ENCODE data around the gene LRBA.

DNA sequence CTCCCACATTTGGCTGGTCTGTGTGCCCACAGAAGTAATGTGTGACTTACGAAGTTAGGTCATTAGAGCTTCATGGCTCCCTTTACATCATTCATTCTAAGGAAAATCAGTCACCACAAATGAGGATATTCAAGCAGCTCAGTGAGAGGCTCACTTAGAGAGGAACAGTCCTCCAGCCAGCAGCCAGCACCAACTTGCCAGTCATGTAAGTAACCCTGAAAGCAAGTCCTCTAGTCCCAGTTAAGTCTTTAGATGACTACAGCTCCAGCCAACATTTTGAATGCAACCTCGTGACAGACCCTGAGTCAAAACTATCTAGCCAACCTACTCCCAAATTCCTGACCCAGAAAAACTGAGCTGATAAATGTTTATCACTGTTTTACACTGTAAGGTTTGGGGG is 71.3 kb downstream of the LRBA start:
- TF ChIP-seq POLR2A (IDR thresholded peaks at IDR 0.05) = no peak
- TF ChIP-seq, protein P1, sequence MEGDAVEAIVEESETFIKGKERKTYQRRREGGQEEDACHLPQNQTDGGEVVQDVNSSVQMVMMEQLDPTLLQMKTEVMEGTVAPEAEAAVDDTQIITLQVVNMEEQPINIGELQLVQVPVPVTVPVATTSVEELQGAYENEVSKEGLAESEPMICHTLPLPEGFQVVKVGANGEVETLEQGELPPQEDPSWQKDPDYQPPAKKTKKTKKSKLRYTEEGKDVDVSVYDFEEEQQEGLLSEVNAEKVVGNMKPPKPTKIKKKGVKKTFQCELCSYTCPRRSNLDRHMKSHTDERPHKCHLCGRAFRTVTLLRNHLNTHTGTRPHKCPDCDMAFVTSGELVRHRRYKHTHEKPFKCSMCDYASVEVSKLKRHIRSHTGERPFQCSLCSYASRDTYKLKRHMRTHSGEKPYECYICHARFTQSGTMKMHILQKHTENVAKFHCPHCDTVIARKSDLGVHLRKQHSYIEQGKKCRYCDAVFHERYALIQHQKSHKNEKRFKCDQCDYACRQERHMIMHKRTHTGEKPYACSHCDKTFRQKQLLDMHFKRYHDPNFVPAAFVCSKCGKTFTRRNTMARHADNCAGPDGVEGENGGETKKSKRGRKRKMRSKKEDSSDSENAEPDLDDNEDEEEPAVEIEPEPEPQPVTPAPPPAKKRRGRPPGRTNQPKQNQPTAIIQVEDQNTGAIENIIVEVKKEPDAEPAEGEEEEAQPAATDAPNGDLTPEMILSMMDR (IDR thresholded peaks at IDR 0.05) = no peak
- TF ChIP-seq POLR2AphosphoS5 (IDR thresholded peaks at IDR 0.05) = no peak
- TF ChIP-seq EP300 (IDR thresholded peaks at IDR 0.05) = no peak

Data from stomach (tissue), 4 donors.